ENCODE data around the gene ZNF500. TPM values are rescaled to one million over a fixed set of nuclear protein-coding genes. Genes with fewer than 3 reads are reported as not detected.
"Not testable (repeated sequence)": the region's sequence is repeated elsewhere in the genome, so short reads cannot be mapped to it uniquely, and the experiment has no call there.

The ZNF500 gene
- total RNA-seq, 4 donors from 2014 or later: 4.5 to 9.7 (median 8.4) TPM

GRCh38 chr16:4746215-4746614, 20.7 kb downstream of the ZNF500 start:
- H3K4me1 ChIP-seq: peaks cover 0 to 33% (median 4%) of the 10 kb centered on the region in 3 donors
- peaks cover 0 to 30% (median 10%) of the 10 kb centered on the region in 3 donors for H3K36me3 ChIP-seq
- TF ChIP-seq POLR2A (IDR thresholded peaks at IDR 0.05) (no peak), CTCF (IDR thresholded peaks at IDR 0.05) (no peak)
- no peak overlapping the region for H3K4me3 ChIP-seq
- H3K9me3 ChIP-seq: no peaks in the 10 kb centered on the region
- no peaks in the 10 kb centered on the region for H3K27me3 ChIP-seq
- 86 to 87% methylated on average over 7 to 8 of the region's 8 CpGs for WGBS, 2 donors
- DNase-seq: no peak
- intact Hi-C loops (cut with DNase I): no loop called here
- no peak overlapping the region for H3K27ac ChIP-seq

- H3K4me3 ChIP-seq: no peak overlapping the region
- intact Hi-C loops (cut with DNase I): no loop called here
- no peak for DNase-seq
- peaks cover 0 to 33% (median 4%) of the 10 kb centered on the region in 3 donors for H3K4me1 ChIP-seq
- H3K36me3 ChIP-seq: peaks cover 0 to 20% (median 7%) of the 10 kb centered on the region in 3 donors
- H3K27me3 ChIP-seq: no peaks in the 10 kb centered on the region
- WGBS, 2 donors: no CpG with 5 or more reads among the region's 3 CpGs
- TF ChIP-seq POLR2A (IDR thresholded peaks at IDR 0.05): no peak
- TF ChIP-seq CTCF (IDR thresholded peaks at IDR 0.05): no peak
- H3K9me3 ChIP-seq: no peaks in the 10 kb centered on the region
- H3K27ac ChIP-seq: no peak overlapping the region
Observed at GRCh38 chr16:4745274-4745569, 21.7 kb downstream of the ZNF500 start.

GRCh38 chr16:4744555-4745273, 22.2 kb downstream of the ZNF500 start:
- DNase-seq: no peak
- intact Hi-C loops (cut with DNase I): no loop called here
- Histone ChIP-seq H3K4me3 (no peak overlapping the region), H3K9me3 (no peaks in the 10 kb centered on the region), H3K4me1 (peaks cover 0 to 33% (median 4%) of the 10 kb centered on the region in 3 donors), H3K36me3 (peaks cover 0 to 15% (median 3%) of the 10 kb centered on the region in 3 donors), H3K27ac (no peak overlapping the region), H3K27me3 (no peaks in the 10 kb centered on the region)
- WGBS, 2 donors: 78 to 84% methylated on average over 8 to 12 of the region's 13 CpGs
- no peak for TF ChIP-seq CTCF (IDR thresholded peaks at IDR 0.05)
- TF ChIP-seq POLR2A (IDR thresholded peaks at IDR 0.05): no peak

GRCh38 chr16:4743226-4743878, 23.6 kb downstream of the ZNF500 start:
- intact Hi-C loops (cut with DNase I): no loop called here

GRCh38 chr16:4738370-4738769, 28.6 kb downstream of the ZNF500 start:
- DNase-seq; intact Hi-C loops (cut with DNase I); H3K36me3 ChIP-seq; H3K27ac ChIP-seq; H3K27me3 ChIP-seq; H3K9me3 ChIP-seq; H3K4me3 ChIP-seq: not testable (repeated sequence)
- H3K4me1 ChIP-seq: peaks cover 6 to 24% (median 11%) of the 10 kb centered on the region in 3 donors
- 51 to 79% methylated on average over 4 of the region's 5 CpGs for WGBS, 2 donors

More at GRCh38 chr16:4743226-4743878, 23.6 kb downstream of the ZNF500 start:
- no peak for TF ChIP-seq POLR2A (IDR thresholded peaks at IDR 0.05)
- no peak for TF ChIP-seq CTCF (IDR thresholded peaks at IDR 0.05)
- Histone ChIP-seq H3K4me3 (peak overlapping the region; percentile 25 to 44 (median 33)), H3K27ac (peak overlapping the region in 3 of 4 donors; percentile 65 to 79 (median 69)), H3K4me1 (peaks cover 0 to 33% (median 4%) of the 10 kb centered on the region in 3 donors), H3K9me3 (no peaks in the 10 kb centered on the region), H3K27me3 (no peaks in the 10 kb centered on the region), H3K36me3 (peaks cover 0 to under 1% (median 0%) of the 10 kb centered on the region in 3 donors)
- WGBS, 2 donors: 18 to 36% methylated on average over 13 of the region's 14 CpGs
- no peak for DNase-seq
